ENCODE data around the gene GATD1. TPM values are rescaled to one million over a fixed set of nuclear protein-coding genes. Genes with fewer than 3 reads are reported as not detected.
A peak's percentile ranks its signal among the peaks of the same experiment; 100 is the strongest.

Gene GATD1
- total and polyA plus RNA-seq, 2 experiments from 2014 or later = 39.3 to 51.0 TPM

DNA sequence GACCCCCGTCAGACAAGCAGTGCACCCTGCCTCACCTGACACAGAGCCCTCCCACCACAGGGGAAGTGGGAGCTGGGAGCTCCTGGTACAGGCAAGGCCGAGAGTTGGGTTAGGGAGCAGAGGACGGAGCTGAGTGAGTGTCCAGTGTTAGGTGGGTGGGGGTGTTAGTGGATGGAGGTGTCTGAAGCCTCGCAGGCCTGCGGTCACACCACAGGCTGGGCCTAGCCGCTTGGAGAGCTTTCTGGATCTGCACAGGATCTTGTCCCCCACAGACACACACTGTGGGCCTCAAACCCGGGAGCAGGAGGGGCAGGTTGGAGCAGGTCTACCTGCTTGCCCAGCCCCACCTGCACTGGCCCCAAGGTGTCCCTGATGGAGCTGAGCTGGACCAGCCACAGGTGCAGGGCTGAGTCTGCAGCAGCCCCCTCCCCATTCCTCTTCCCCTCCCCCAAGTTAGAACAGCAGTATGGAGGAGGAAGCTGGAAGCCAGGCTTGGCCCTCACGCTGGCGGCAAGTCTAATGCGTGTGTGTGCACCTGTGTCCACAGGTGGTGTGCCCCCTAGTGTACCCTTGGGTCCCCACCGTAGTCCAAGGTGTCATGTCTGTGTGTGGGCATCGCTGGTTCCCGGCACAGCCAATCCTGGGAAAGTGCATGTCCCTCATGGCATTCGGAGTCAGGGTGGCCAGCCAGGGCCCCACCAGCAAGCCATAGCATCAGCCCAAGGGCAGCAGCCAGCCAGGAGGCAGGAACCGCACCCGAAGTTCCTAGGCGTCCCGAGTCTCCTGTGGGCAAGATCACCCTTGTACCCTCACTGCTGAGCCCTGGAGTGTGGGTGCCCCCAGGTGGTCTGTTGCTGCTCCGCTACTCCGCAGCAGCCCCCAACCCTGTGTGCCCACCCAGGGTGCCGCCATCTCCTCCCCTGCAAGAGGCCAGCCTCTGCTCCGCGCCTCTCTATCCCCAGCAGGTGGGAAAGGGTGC, 2.0 kb upstream of the GATD1 start:
- Mint-ChIP-seq H3K27ac (no peak overlapping the region), H3K4me3 (peak overlapping the region; percentile 40; the same call in 2 of the 3 replicates), H3K9me3 (no peaks in the 10 kb centered on the region), H3K27me3 (ENCODE audit: insufficient read depth, low read depth, poor library complexity) (peaks cover 19% of the 10 kb centered on the region), H3K36me3 (ENCODE audit: low read depth) (peaks cover 16% of the 10 kb centered on the region), H3K4me1 (peaks cover 32% of the 10 kb centered on the region)
- Histone ChIP-seq H3K27me3 (ENCODE audit: insufficient read depth) (no peaks in the 10 kb centered on the region), H4K20me1 (replicated peaks; ENCODE audit: insufficient read depth) (peaks cover 23% of the 10 kb centered on the region), H3K79me2 (replicated peaks; ENCODE audit: insufficient read depth) (peaks cover 33% of the 10 kb centered on the region), H3K27ac (ENCODE audit: low read depth) (no peak overlapping the region), H3K4me1 (ENCODE audit: insufficient read depth) (peaks cover 23% of the 10 kb centered on the region), H3K4me3 (no peak overlapping the region), H3K4me2 (peak overlapping the region; percentile 88; the same call in 1 of the 2 replicates), H2AFZ (no peak overlapping the region), H3K36me3 (ENCODE audit: insufficient read depth) (no peaks in the 10 kb centered on the region), H3K9me2 (ENCODE audit: insufficient read depth) (no peaks in the 10 kb centered on the region), H3F3A (replicated peaks; ENCODE audit: low read depth) (peaks cover 12% of the 10 kb centered on the region)
- TF ChIP-seq CTCF (conservative IDR thresholded peaks at IDR 0.05; ENCODE audit: low read depth in 2 of 2) = peak in 1 of 2 experiments; percentile 28; a peak in 2 of 4 replicates
- no peak for TF ChIP-seq CREB1 (CRISPR knock-in tag; IDR thresholded peaks at IDR 0.05; ENCODE audit: low read depth)
- no peak for TF ChIP-seq ZNF331 (CRISPR knock-in tag; IDR thresholded peaks at IDR 0.05; ENCODE audit: low read depth)
- no peak for ATAC-seq
- DNase-seq (ENCODE audit: low spot score) = no peak

DNA sequence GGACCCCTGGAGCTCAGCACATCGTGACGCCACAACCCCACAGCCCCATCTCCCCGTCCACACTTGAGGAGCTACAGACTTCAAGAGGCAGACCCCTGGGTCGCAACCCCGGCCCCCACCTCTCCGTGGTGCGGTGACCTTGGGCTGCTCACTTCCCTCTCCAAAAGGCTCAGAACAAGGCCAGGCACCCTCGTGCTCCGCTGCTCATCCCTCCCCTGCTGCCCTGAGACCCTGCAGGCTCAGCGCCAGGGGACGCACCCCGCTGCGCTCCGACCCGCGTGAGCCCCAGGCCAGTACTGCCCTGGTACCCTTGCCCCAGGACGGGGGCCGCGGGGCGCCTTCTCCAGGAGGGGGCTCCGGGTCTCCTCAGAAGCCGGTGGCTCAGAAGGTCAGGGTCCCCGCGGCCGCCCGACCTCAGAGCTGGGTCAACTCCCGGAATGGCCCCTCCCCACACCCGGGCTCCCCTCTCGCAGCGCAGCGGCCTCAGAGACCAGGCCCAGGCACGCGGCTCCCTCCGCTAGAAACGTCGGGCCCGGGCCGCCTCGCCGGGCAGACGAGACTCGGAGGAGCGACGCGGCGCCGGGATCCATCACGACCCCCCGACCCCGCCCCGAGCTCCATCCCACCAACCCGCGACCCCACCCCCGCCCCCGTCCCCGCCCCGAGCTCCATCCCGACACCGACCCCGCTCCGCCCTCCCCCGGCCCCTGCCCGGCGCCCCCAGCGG, 563 bp downstream of the GATD1 start:
- H3K27ac Mint-ChIP-seq = peak overlapping the region; percentile 82
- peaks cover 19% of the 10 kb centered on the region for H3K4me1 Mint-ChIP-seq
- peaks cover 4% of the 10 kb centered on the region; the same call in 1 of the 2 replicates for H3F3A ChIP-seq (replicated peaks; ENCODE audit: low read depth)
- H2AFZ ChIP-seq = no peak overlapping the region
- no peak overlapping the region for H3K27ac ChIP-seq (ENCODE audit: low read depth)
- peak; percentile 59 for ATAC-seq
- no peaks in the 10 kb centered on the region for H3K27me3 ChIP-seq (ENCODE audit: insufficient read depth)
- no peaks in the 10 kb centered on the region for H3K9me2 ChIP-seq (ENCODE audit: insufficient read depth)
- peaks cover 16% of the 10 kb centered on the region for H3K27me3 Mint-ChIP-seq (ENCODE audit: insufficient read depth, low read depth, poor library complexity)
- peak overlapping the region; percentile 87 for H3K4me3 Mint-ChIP-seq
- no peaks in the 10 kb centered on the region for H3K9me3 Mint-ChIP-seq
- peak overlapping the region; percentile 87 for H3K4me3 ChIP-seq
- peaks cover 30% of the 10 kb centered on the region for H4K20me1 ChIP-seq (replicated peaks; ENCODE audit: insufficient read depth)
- H3K36me3 Mint-ChIP-seq (ENCODE audit: low read depth) = peaks cover 11% of the 10 kb centered on the region
- no peaks in the 10 kb centered on the region; the same call in 1 of the 2 replicates for H3K36me3 ChIP-seq (ENCODE audit: insufficient read depth)
- DNase-seq (ENCODE audit: low spot score) = peak; percentile 89
- peaks cover 43% of the 10 kb centered on the region for H3K79me2 ChIP-seq (replicated peaks; ENCODE audit: insufficient read depth)
- H3K4me1 ChIP-seq (ENCODE audit: insufficient read depth) = peaks cover 11% of the 10 kb centered on the region; the same call in 1 of the 2 replicates
- H3K4me2 ChIP-seq = peak overlapping the region; percentile 90
- TF ChIP-seq CREB1 (CRISPR knock-in tag; IDR thresholded peaks at IDR 0.05; ENCODE audit: low read depth) = no peak
- no peak for TF ChIP-seq NANOG (IDR thresholded peaks at IDR 0.05; ENCODE audit: borderline replicate concordance)
- TF ChIP-seq ETS1 (IDR thresholded peaks at IDR 0.05) = no peak
- no peak for TF ChIP-seq CTCF (conservative IDR thresholded peaks at IDR 0.05; ENCODE audit: low read depth in 2 of 2)

Data from GM23338 (cell line).